Right lobe of liver (tissue), 4 donors: ENCODE measurements around the gene THBS1.

Experiments used
- POLR2A ChIP-seq: fragments of 450-650 bp; IDR thresholded peaks from one replicate; pipeline ENCODE4 v1.6.1; 2017; ENCODE audit warnings: antibody characterized with exemption, mild to moderate bottlenecking
- TF ChIP-seq, protein P1 (sequence below), 4 donors: fragments of 200-600 bp in 3 of 4; fragments of 450-650 bp in 1 of 4; IDR thresholded peaks; one replicate each; pipeline versions ENCODE4 v1.5.1 to v1.8.0; 2016 to 2022; ENCODE audit warnings: antibody characterized with exemption in 4 of 4, mild to moderate bottlenecking in 2 of 4
- donor health status: DM: no; HTN: no; CAD: no.
- donor health status: DM: no; HTN: no; CAD: no.
- donor health status: DM: no; HTN: yes; CAD: no.

DNA sequence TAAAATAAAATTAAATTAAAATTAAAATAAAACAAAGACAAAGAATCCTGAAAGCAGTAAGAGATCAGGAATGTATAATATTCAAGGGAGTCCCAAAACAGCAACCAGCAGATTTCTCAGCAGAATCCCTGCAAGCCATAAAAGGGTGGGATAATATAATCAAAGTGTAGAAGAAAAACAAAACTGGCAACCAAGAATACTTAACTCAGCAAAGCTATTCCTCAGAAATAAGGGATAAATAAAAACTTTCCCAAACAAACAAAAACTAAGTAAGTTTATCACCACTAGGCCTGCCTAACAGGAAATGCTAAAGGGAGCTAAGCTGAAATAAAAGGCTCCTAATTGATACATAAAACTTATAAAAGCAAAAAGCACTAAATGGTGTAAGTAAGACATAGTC lies 29.8 kb downstream of the THBS1 start:
- TF ChIP-seq, protein P1, sequence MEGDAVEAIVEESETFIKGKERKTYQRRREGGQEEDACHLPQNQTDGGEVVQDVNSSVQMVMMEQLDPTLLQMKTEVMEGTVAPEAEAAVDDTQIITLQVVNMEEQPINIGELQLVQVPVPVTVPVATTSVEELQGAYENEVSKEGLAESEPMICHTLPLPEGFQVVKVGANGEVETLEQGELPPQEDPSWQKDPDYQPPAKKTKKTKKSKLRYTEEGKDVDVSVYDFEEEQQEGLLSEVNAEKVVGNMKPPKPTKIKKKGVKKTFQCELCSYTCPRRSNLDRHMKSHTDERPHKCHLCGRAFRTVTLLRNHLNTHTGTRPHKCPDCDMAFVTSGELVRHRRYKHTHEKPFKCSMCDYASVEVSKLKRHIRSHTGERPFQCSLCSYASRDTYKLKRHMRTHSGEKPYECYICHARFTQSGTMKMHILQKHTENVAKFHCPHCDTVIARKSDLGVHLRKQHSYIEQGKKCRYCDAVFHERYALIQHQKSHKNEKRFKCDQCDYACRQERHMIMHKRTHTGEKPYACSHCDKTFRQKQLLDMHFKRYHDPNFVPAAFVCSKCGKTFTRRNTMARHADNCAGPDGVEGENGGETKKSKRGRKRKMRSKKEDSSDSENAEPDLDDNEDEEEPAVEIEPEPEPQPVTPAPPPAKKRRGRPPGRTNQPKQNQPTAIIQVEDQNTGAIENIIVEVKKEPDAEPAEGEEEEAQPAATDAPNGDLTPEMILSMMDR (IDR thresholded peaks at IDR 0.05) = no peak
- TF ChIP-seq POLR2A = no peak
